NCI-H748 (cell line): ENCODE measurements around the gene ZNF333.
"Not testable (repeated sequence)": the region's sequence is repeated elsewhere in the genome, so short reads cannot be mapped to it uniquely, and the experiment has no call there.

Experiments
- DNase-seq: peaks from one replicate; lab custom pipeline; 2025; ENCODE audit not compliant: unreplicated experiment; lab: John Stamatoyannopoulos, UW

ZNF333 gene

DNA sequence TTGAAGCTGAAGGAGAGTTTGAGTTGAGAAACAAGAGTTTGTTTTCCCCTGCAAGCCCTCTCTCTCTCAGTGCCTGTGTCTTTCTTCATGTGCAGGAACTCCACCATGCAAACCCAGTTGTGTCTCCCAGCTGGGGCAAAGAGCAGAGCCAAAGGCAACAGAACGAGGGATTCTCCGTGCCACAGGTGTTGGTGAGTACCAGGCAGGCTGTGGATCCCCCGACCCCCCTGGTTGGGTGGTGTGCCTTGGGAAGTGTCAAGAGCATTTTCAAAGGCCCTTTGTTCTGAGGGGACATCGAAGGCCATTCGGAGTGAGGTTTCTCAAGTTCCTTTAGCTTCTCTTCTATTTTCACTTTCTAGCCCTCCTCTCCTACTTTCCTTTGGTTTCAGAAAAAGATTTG, 5.6 kb downstream of the ZNF333 start:
- DNase-seq, result no peak

DNA sequence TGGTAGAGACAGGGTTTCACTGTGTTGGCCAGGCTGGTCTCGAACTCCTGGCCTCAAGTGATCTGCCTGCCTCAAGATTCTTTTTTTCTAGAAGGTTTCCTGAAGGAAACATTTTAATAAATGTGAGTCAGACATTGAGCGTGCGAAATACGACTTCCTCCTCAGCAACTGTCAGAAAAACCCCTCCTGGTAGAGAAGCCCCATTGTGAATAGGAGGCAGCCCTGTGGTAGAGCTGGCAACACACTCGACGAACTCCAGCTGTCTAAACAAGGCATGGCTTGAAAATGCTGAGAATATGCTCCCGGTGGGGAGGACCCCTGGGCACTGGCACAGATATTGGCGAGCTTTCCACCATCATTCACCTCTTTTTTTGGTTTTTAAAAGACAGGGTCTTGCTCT, 9.8 kb downstream of the ZNF333 start:
- DNase-seq, result no peak

DNA sequence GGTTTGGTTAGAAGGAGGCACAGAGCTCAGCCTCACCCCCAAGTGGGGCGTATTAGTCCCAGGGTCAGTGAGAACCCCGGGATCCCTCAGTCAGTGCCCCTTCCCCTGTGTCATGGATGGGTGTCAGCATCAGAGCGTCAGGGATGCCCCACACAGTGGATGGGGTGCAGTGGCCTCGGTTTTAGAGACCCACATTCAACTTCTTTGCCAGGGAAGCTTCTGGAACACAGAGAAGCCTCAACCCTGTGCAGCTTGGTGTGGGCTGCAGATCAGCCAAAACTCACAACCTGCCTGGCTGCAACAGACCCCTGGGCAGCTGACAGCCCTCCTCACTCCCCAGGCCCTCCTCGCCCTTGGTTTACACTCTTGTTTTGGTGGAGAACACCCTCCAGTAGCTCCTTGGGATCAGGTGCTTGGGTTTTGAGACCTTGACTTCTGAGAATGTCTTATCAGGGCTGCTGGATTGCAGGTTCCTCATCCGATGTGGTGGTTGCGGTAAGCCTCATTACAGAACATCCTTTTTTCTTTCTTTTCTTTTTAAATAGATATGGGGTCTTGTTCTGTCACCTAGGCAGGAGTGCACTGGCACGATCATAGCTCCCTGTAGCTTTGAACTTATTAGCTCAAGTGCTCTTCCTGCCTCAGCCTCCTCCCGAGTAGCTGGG, 11.0 kb downstream of the ZNF333 start:
- no peak for DNase-seq

GRCh38 chr19:14703833-14704232, 14.0 kb downstream of the ZNF333 start:
- no peak for DNase-seq

DNA sequence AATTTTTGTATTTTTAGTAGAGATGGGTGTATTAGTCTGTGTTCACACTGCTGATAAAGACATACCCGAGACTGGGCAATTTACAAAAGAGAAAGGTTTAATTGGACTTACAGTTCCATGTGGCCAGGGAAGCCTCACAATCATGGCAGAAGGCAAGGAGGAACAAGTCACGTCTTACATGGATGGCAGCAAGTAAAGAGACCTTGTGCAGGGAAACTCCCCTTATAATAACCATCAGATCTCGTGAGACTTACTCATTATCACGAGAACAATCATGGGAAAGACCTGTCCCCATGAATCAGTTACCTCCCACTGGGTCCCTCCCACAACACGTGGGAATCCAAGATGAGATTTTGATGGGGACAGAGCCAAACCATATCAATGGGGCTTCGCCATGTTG, 14.6 kb downstream of the ZNF333 start:
- no peak for DNase-seq

DNA sequence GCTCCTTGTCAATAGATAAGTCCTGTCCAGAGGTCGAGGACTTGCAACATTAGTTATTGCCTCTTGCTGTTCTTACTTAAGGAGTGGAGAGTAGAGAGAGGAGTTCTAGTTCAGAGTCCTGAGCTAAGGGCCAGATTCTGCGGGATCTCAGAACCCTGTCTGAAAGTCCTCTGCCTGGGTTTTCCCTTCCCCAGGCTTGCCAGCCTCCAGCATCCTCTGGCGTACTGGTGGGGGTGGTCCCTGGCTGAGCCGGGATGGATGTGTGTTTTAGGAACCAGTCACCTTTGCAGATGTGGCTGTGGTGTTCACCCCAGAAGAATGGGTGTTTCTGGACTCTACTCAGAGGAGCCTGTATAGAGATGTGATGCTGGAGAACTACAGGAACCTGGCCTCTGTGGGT, 26.0 kb downstream of the ZNF333 start:
- DNase-seq, result no peak

GRCh38 chr19:14718522-14719116, 28.8 kb downstream of the ZNF333 start:
- no peak for DNase-seq

GRCh38 chr19:14719162-14719561, 29.3 kb downstream of the ZNF333 start:
- DNase-seq, result no peak

DNA sequence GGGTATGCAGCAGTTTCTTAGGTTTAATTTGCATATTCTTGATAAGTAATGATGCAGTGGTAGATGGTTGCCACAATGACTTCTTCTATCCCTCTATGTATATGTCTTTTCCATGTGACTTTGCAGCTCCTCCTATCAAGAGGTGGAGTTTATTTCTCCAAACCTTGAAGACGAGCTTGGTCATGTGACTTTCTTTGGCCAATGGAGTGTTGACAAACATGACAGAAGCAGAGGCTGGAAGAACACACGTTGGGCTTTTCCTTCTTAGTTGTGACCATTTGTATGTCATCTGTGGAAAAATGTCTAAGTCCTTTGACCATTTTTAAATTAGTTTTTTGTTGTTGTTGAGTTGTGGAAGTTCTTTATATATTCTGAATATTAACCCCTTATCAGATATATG, 32.3 kb downstream of the ZNF333 start:
- no peak for DNase-seq

GRCh38 chr19:14728595-14728994, 38.7 kb downstream of the ZNF333 start:
- DNase-seq, result no peak

DNA sequence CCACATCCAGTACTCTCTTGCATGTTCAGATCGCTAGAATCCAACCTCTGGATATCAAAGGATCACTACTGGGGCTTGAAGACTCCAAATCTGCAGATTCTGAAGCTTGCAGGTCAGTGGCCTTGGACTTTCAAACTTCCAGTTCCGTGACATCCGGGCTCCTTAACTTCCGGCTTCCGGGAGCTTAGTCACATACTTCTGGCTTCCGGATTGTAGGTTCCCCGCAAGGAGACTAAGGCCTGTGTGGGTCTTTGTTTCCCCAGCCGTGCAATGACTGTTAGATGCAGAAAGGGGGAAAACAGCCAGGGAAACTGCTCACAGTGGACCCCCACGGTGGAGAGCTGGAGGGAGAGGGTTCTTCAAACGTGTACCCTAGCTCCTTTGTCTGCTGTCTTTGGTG, 41.4 kb downstream of the ZNF333 start:
- DNase-seq, result no peak

DNA sequence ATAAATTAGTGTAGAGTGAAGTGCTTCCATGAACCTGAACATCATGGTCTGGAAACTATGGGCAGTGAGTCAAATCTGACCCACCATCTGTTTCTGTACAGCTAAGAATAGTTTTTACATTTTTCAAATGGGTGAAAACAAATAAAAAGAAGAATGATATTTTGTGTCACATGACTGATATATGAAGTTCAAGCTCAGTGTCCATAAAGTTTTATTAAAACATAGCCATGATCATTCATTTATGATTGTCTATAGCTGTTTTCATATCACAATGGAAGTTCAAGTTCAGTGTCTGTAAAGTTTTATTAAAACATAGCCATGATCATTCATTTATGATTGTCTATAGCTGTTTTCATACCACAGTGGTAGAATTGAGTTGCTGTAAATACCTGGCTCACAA, 42.7 kb downstream of the ZNF333 start:
- DNase-seq, result no peak

DNA sequence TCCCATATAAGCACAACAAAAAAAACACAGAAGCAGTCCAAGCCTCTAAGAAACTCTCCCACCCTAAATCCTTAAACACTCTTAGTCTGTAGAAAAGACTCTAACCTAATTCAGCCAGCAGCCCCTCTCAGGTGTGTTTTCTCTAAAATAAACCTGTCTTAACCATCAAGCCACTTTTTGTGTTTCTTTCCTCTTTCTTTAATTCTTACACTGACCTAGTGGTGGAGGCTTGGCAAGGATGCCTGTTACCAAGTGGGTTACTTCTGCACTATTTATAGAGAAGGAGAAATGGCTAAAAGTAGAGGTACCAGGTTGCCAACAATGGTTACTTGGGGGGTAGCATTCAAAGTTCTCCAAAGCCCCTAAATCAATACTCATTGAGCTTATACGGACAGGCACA, 43.7 kb downstream of the ZNF333 start:
- DNase-seq, result no peak

DNA sequence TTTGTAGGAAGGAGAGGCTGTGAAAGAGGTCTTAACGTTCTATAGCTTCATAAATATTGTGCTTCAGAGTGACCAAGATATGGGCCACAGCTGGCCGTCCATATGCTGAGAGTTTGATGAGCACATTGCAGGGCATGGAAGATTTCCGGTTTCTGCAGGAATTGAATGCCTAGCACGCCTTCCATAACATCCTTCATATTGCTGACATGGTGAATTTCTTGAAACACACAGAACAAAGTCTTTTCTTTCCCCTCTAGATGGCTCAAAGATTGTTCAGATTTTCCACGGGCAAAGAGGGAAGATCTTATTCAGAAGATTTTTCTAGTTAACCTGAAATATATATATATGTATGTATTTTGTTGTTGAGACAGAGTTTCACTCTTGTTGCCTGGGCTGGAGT, 46.1 kb downstream of the ZNF333 start:
- no peak for DNase-seq

- no peak for DNase-seq
Observed at GRCh38 chr19:14746886-14747285, 57.0 kb downstream of the ZNF333 start.

GRCh38 chr19:14748601-14749000, 58.8 kb downstream of the ZNF333 start:
- no peak for DNase-seq

DNA sequence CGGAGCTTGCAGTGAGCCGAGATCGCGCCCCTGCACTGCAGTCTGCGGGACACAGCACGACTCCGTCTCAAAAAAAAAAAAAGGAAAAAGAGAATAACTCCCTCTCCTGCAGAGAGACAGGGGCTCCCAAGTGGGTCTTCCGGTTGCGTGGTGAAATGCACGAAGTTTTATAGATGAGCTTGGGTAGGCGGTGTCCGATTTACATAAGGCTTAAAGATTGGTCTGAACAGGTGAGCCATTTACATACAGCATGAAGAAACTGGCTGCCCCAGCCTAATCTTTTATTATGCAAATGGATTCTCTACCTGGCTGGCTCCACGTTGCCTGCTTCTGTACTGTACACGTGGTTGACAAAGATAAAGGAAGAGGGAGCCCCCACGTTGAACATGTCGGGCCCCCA, 69.0 kb downstream of the ZNF333 start:
- DNase-seq, result peak; percentile 85

GRCh38 chr19:14761607-14762006, 71.8 kb downstream of the ZNF333 start:
- DNase-seq, result peak; percentile 7

GRCh38 chr19:14762111-14762510, 72.3 kb downstream of the ZNF333 start:
- DNase-seq, result no peak

DNA sequence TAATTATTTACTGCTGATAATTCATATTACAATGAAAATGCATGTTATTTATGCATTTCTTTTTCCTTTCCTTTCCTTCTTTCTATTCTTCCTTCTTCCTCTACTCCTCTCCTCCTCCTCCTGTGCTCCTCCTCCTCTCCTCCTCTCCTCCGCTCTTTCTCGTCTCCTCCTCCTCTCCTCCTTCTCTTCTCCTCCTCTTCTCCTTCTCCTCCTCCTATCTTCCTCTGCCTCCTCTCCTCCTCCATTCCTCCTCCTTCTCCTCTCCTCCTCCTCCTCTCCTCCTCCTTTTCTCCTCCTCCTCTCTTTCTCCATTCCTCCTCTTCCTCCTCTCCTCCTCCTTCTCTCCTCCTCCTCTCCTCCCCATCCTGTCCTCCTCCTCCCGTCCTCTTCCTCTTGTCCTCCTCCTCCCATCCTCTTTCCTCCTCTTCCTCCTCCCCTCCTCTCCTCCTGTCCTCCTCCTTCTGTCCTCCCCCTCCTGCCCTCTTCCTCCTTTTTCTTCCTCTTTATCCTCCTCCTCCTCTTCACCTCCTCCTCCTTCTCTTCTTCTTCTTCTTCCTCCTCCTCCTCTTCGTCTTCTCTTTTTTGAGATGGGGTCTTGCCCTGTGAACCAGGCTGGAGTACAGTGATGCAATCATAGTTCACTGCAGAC, 73.8 kb downstream of the ZNF333 start:
- no peak for DNase-seq

GRCh38 chr19:14764401-14764800, 74.6 kb downstream of the ZNF333 start:
- DNase-seq, result no peak

GRCh38 chr19:14765403-14765802, 75.6 kb downstream of the ZNF333 start:
- not testable (repeated sequence) for DNase-seq

DNA sequence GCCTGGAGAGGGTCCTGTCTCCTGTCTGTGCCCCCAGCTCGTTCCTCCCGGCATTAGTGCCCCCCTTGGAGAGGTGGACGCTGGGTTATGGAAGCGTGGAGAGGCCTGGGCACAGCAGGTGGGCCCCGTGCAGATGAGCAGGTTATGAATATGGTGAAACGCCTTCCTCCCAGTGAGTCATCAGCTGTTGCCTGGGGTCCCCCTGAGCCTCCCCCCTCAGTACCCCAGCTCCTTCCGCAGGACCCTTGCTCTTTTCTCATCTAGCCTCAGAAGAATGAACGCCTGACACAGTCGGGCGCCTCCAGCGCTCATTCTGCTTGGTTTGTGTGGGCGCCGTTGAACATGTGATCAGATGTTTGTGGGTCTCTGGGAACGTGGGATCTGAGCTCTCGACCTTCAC, 76.0 kb downstream of the ZNF333 start:
- DNase-seq, result not testable (repeated sequence)
